Stimulated activated CD8-positive, alpha-beta memory T cell treated with anti-CD3 and anti-CD28 coated beads, Interleukin-7, amount 100 ng/mL, for 48 hours (primary cell): ENCODE data around the gene NOXRED1.
"Not testable (repeated sequence)": the region's sequence is repeated elsewhere in the genome, so short reads cannot be mapped to it uniquely, and the experiment has no call there.

Experiments used
- DNase-seq, 2 donors: peaks; one replicate each; pipeline ENCODE4 v3.0.0-alpha.2; 2020; ENCODE audit warnings: low read depth in 1 of 2; ENCODE audit errors: extremely low read depth in 1 of 2

The NOXRED1 gene

GRCh38 chr14:77423423-77423822, at the start of gene NOXRED1:
NOXRED1 (minus strand) TSS chr14:77423523; CDS start chr14:77422889, 634 bp downstream.
- no peak for DNase-seq

- DNase-seq = no peak
Measured at GRCh38 chr14:77470224-77470870, 47.0 kb upstream of the NOXRED1 start.

GRCh38 chr14:77469539-77469938, 46.2 kb upstream of the NOXRED1 start:
- no peak for DNase-seq

GRCh38 chr14:77469067-77469505, 45.8 kb upstream of the NOXRED1 start:
- DNase-seq = no peak

GRCh38 chr14:77467801-77468200, 44.5 kb upstream of the NOXRED1 start:
- DNase-seq = no peak

- peak; percentile 21 to 65 for DNase-seq
Measured at GRCh38 chr14:77459072-77459723, 35.9 kb upstream of the NOXRED1 start.

GRCh38 chr14:77458249-77458950, 35.1 kb upstream of the NOXRED1 start:
- DNase-seq = no peak

GRCh38 chr14:77457522-77458248, 34.4 kb upstream of the NOXRED1 start, which contains the start of the genes AHSA1 and VIPAS39:
AHSA1 (plus strand) TSS chr14:77458093; CDS start chr14:77458190, 97 bp downstream.
VIPAS39 (minus strand) TSS chr14:77457601; CDS start chr14:77454102, 3,499 bp downstream.
- DNase-seq = peak; percentile 79 to 95

- no peak for DNase-seq
Measured at GRCh38 chr14:77457115-77457521, 33.8 kb upstream of the NOXRED1 start.

- DNase-seq = no peak
Measured at GRCh38 chr14:77455966-77456640, 32.8 kb upstream of the NOXRED1 start.

- no peak for DNase-seq
Measured at GRCh38 chr14:77442196-77442595, 18.9 kb upstream of the NOXRED1 start.

GRCh38 chr14:77439861-77440260, 16.5 kb upstream of the NOXRED1 start:
- no peak for DNase-seq

GRCh38 chr14:77438596-77438995, 15.3 kb upstream of the NOXRED1 start:
- no peak for DNase-seq

- DNase-seq = no peak
Measured at GRCh38 chr14:77436042-77436441, 12.7 kb upstream of the NOXRED1 start.

- DNase-seq = no peak
Measured at GRCh38 chr14:77426396-77426795, 3.1 kb upstream of the NOXRED1 start.

- DNase-seq = no peak
Measured at GRCh38 chr14:77424862-77425261, 1.5 kb upstream of the NOXRED1 start.

GRCh38 chr14:77421201-77421600, 2.1 kb downstream of the NOXRED1 start:
- no peak for DNase-seq

- no peak for DNase-seq
Measured at GRCh38 chr14:77416836-77417235, 6.5 kb downstream of the NOXRED1 start.

GRCh38 chr14:77416098-77416497, 7.2 kb downstream of the NOXRED1 start:
- not testable (repeated sequence) for DNase-seq

- DNase-seq = not testable (repeated sequence)
Measured at GRCh38 chr14:77415403-77416030, 7.8 kb downstream of the NOXRED1 start.
